HAP-1 (cell line): ENCODE results near the gene MXD4.

Source experiments
- DNase-seq, 2 experiments: peaks; one replicate each; pipeline ENCODE4 v3.0.0-alpha.2; 2016 to 2020; ENCODE audit warnings: low spot score in 2 of 2
- H3K27me3 ChIP-seq: fragments of 250-450 bp; sonication (Bioruptor Pico); 2 replicates; pipeline ENCODE4 v1.5.1; 2020; ENCODE audit warnings: low read depth, mild to moderate bottlenecking, moderate library complexity
- H3K36me3 ChIP-seq: fragments of 250-450 bp; sonication (Bioruptor Pico); replicated peaks from 2 replicates; pipeline ENCODE4 v1.5.1; 2020; ENCODE audit warnings: mild to moderate bottlenecking
- H3K4me1 ChIP-seq: fragments of 250-450 bp; sonication (Bioruptor Pico); 2 replicates; pipeline ENCODE4 v1.5.1; 2020; ENCODE audit warnings: mild to moderate bottlenecking
- H3K4me3 ChIP-seq: fragments of 250-450 bp; sonication (Bioruptor Pico); 2 replicates; pipeline ENCODE4 v1.5.1; 2020; ENCODE audit warnings: mild to moderate bottlenecking, moderate library complexity
- H3K9me3 ChIP-seq: fragments of 250-450 bp; sonication (Bioruptor Pico); 2 replicates; pipeline ENCODE4 v1.5.1; 2020; ENCODE audit warnings: mild to moderate bottlenecking, moderate library complexity
- in situ Hi-C: fragments of 300-500 bp; cut with MboI; formaldehyde crosslinking; loops from 3 replicates; pipeline ENCODE4 v1.14.3; 2020; ENCODE audit warnings: low sequenced_read_pairs, inconsistent platforms, mixed read lengths

Gene MXD4

DNA sequence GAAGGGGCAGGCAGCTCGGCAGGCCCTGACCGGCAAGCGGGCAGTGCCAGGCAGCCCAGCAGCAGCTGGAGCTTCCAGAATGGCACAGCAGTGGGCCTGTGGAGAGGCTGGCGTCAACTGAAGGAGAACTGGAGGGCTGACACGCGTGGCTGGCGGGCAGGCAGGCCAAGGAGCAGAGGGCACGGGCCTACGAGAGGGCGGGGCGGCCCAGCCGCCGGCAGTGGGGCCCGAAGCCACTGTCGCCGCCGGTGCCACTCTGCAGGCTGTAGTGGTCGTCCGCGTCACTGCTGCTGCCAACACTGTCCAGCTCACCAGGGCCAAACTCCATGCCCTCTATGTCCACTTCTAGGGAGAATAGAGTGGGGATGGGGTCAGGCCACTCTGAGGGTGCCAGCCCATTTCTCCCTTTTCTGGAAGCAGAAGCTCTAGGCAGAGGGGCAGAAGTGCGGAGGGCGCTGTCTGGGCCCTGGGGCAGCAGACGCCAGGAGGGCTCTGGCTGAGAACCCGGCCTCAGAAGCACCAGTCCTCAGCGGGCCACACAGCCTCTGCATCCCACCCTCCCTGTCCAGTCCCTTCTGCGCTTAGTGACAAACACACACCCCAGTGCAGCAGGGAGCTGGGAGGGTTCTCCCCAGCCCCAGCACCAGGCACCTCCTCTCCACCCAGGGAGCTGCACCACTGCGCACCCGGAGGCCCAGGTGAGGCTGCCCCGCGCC lies 11.4 kb downstream of the MXD4 start:
- Histone ChIP-seq H3K36me3 (no peaks in the 10 kb centered on the region), H3K27me3 (no peaks in the 10 kb centered on the region), H3K4me1 (no peaks in the 10 kb centered on the region), H3K9me3 (no peaks in the 10 kb centered on the region), H3K4me3 (no peak overlapping the region)
- in situ Hi-C loops = no loop called here
- no peak for DNase-seq

DNA sequence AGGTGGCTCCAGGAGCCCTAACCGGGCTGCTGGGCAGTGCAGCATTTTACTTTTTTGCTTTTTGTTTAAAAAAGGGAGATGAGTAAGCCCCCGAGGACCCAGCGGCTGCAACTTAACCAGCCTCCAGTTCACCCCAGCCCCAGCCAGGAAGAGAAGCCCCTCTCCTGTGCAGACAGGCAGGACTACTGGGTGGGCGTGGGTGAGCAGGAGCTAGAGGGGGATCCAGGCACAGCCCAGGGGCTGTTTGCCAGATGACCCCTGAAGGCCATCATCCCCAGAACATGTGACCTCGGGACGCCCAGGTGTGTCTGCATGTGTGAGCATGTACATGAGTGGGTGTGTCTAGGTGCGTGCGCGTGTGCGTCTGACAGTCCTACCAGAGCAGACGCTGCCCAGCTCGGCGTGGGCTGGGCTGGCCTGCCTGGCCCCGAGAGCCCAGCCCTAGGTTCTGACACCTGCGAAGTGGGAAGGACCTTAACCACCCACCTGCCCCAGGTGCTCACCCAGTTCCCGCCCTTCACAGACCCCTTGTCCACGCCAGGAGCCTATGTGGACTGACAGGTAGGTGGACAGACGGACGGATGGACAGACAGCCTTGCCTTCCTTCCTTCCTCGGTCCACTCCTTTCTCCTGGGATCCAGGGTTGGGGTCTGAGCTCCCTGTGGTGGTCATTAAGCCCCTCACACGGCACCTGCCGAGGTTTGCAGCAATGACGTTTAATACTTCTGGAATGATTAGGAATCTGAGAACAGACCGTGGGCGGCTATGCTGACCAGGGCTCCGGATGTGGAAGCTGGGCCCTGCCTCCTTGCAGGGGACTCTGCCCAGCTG lies 12.2 kb downstream of the MXD4 start:
- in situ Hi-C loops = no loop called here
- peak in 1 of 2 experiments; percentile 7 for DNase-seq
- no peaks in the 10 kb centered on the region for H3K36me3 ChIP-seq
- H3K27me3 ChIP-seq = no peaks in the 10 kb centered on the region
- peaks cover 7% of the 10 kb centered on the region for H3K4me1 ChIP-seq
- no peak overlapping the region for H3K4me3 ChIP-seq
- H3K9me3 ChIP-seq = no peaks in the 10 kb centered on the region

GRCh38 chr4:2248821-2249261 lies 13.1 kb downstream of the MXD4 start:
- no peak overlapping the region for H3K4me3 ChIP-seq
- H3K27me3 ChIP-seq = no peaks in the 10 kb centered on the region
- no peaks in the 10 kb centered on the region for H3K9me3 ChIP-seq
- no peaks in the 10 kb centered on the region for H3K36me3 ChIP-seq
- H3K4me1 ChIP-seq = peaks cover 16% of the 10 kb centered on the region
- DNase-seq = peak in 1 of 2 experiments; percentile 5
- in situ Hi-C loops = no loop called here

GRCh38 chr4:2248044-2248780 lies 13.7 kb downstream of the MXD4 start:
- Histone ChIP-seq H3K4me3 (no peak overlapping the region), H3K27me3 (no peaks in the 10 kb centered on the region), H3K36me3 (no peaks in the 10 kb centered on the region), H3K9me3 (no peaks in the 10 kb centered on the region), H3K4me1 (peaks cover 19% of the 10 kb centered on the region)
- peak in 1 of 2 experiments; percentile 5 for DNase-seq
- in situ Hi-C loops = no loop called here

DNA sequence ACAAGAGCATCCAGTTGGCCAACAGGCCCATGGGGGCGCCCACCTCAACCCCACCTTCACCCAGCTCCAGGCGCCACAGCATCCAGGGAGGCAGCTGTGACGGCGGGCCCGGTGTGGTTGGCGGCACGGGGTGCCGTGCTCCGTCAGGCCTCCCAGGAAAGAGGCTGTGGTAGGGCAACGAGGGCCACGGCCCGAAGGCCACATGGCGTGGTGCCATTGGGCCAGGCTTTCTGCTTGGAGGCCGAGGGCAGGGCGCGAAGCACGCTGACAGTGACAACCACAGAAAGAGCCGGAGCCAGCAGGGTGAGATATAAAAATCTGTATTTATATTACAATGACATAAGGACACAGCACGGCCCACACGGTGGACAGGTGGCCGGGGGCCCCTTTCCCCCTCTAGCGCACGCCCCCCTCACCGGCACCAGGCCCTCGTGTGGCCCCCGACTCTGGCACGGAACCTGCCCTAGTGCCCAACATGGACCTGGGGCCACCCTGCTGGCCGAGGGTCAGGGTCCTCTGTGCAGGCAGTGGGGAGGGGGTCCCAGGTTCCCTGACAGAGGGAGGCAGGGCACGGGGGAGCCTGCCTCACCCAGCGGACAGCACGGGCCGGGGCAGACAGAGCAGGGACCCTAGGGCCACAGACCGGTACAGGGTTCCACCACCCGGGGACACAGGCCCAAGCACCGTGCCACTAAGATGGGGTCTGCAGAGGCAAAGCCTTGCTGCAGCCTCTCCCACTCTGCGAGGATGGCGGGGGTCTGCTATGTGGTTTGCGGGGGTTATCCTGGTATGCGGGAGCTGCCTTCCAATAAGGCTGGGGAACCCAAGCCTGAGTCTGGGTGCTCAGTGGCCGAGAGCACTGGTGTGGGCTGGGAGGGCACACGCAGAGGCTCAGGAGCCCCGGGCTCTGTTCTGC lies 14.5 kb downstream of the MXD4 start:
- Histone ChIP-seq H3K36me3 (no peaks in the 10 kb centered on the region), H3K27me3 (no peaks in the 10 kb centered on the region), H3K4me1 (peaks cover 19% of the 10 kb centered on the region), H3K9me3 (no peaks in the 10 kb centered on the region), H3K4me3 (no peak overlapping the region)
- DNase-seq = peak in 1 of 2 experiments; percentile 6
- in situ Hi-C loops = no loop called here

DNA sequence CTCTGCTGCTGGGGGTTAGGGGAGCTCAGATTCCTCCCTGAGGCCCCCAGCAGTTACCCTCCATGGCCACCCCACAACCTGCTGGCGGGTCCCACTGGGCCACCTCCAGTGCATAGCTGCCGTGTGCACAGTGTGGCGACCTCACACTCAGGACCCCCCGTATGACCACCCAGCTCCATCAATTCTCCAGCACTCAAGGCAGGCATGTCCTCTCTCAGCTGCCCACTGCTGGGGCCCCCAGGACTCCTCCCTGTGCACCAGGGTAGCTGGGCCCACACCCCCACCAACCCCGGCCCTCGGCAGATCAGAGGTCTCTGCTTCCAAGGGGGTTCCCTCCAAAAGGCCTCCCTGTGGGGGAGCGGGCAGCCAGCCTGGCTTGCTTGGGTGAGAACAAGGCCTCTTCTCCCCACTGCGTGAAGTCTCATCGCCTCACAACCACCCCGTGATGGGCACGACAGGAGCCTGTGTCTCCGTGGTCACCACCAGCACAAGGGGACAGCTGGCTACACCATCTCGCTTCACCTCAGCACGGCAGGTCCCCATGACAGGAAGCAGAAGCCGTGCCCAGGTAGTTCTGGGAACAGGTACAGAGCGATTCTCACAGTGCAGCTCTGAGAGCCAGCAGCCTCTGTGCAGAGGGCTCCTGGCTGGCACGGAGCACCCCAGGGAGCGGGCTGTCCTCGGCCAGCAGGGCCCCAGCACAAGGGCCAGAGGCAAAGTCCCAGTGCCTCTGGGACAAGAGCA lies 15.4 kb downstream of the MXD4 start:
- in situ Hi-C loops = no loop called here
- H3K27me3 ChIP-seq = no peaks in the 10 kb centered on the region
- no peaks in the 10 kb centered on the region for H3K9me3 ChIP-seq
- DNase-seq = peak in 1 of 2 experiments; percentile 7
- no peaks in the 10 kb centered on the region for H3K36me3 ChIP-seq
- H3K4me3 ChIP-seq = no peak overlapping the region
- H3K4me1 ChIP-seq = peaks cover 19% of the 10 kb centered on the region

GRCh38 chr4:2245787-2246275 lies 16.1 kb downstream of the MXD4 start:
- DNase-seq = peak in 1 of 2 experiments; percentile 5

DNA sequence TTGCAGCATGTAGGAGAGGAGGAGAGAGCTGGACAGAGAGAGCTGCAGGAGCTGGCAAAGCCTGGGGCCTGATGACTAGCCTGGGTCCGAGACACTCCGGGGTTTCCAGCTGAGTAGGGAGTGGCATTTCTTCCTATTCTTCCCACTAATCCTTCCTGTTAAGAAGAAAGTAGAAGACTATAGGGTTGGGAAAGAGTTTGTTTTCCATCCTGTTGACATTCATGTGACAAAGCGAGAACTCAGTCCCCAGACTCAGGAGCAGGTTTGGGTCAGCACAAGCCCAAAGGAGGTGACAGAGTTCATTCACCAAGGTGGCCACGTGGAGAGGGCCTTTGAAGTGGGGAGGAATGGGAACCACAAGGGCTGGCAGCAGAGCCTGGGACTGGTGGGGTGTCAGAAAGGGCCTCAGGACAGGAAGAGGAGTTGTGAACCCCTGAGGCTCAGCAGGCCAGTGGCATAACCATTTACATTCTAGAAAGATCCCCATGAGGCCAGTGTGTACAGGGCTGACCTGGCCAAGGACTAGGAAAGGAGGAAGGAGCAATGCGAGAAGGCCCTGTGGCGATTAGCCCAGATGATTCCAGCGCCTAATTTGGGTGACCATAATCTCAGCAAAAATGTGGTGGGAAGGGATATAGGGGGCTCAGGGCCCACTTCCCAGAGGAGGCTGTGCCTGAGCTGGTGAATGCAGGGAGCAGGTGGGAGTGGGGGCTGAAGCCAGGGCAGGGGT lies 16.7 kb downstream of the MXD4 start:
- H3K4me3 ChIP-seq = no peak overlapping the region
- H3K27me3 ChIP-seq = no peaks in the 10 kb centered on the region
- peaks cover 19% of the 10 kb centered on the region for H3K4me1 ChIP-seq
- in situ Hi-C loops = no loop called here
- peak in 1 of 2 experiments; percentile 42 for DNase-seq
- no peaks in the 10 kb centered on the region for H3K9me3 ChIP-seq
- H3K36me3 ChIP-seq = no peaks in the 10 kb centered on the region

More at GRCh38 chr4:2245787-2246275, 16.1 kb downstream of the MXD4 start:
- H3K9me3 ChIP-seq = no peaks in the 10 kb centered on the region
- in situ Hi-C loops = no loop called here
- H3K36me3 ChIP-seq = no peaks in the 10 kb centered on the region
- H3K4me1 ChIP-seq = peaks cover 19% of the 10 kb centered on the region
- H3K4me3 ChIP-seq = no peak overlapping the region
- no peaks in the 10 kb centered on the region for H3K27me3 ChIP-seq

- Histone ChIP-seq H3K4me1 (peaks cover 23% of the 10 kb centered on the region), H3K9me3 (no peaks in the 10 kb centered on the region), H3K4me3 (no peak overlapping the region), H3K27me3 (no peaks in the 10 kb centered on the region), H3K36me3 (peaks cover 6% of the 10 kb centered on the region)
- in situ Hi-C loops = no loop called here
- DNase-seq = peak in 1 of 2 experiments; percentile 52
Measured at GRCh38 chr4:2243681-2244380, 18.1 kb downstream of the MXD4 start.

DNA sequence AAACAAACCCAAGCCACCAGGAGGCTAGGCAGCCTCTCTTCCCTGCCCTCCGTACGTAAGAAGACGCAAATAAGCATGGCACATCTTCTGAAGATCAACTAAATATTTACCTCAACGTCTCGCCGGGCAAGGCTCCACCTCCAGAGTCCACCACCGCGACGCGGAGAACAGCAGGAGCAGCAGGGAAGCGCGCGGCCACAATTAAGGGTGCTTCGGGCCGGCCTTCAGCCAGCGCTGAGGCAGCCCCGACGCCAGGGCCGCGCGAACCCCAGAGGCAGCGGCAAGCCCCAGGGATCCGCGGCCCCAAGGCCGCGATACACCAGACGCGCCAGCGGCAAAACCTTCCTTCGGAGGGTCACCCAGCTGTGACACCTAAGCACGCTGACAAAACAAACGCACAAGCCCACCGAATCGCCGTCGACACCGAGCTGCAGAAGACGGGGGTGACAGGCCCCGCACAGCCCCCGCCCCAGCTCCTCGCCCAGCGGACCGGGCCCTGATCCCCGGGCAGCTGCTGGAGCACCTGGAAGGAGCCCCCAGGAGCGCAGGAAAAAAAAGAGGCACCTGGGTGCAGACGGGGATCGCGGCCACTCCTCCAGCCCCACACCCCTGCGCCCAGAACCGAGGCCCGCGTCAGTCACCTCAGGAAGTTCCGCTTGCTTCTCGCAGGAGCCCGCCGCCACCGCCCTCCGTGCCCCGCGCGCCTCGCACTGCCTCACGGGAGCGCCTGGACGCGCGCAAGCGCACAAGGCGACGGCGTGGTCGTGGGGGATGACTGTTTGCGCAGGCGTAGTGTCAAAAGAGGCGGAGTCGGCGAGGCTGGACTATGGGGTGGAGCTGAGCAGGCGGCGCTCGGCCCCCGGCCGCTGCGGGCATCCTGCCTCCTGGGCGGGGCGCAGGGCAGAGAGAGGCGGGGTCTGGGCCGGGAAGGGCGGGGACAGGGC lies 20.2 kb downstream of the MXD4 start, which contains the start of the genes HAUS3 and POLN:
HAUS3 (minus strand) TSS at position 712 of the 944 bp plus-strand sequence. CDS start 1,175 bp downstream, outside the sequence.
POLN (minus strand) TSS at position 712 of the 944 bp plus-strand sequence. CDS start 12,890 bp downstream, outside the sequence.
- in situ Hi-C loops = no loop called here
- Histone ChIP-seq H3K36me3 (peaks cover 12% of the 10 kb centered on the region), H3K4me1 (peaks cover 32% of the 10 kb centered on the region)

More for the DNA sequence above, 20.2 kb downstream of the MXD4 start, which contains the start of the genes HAUS3 and POLN:
- Histone ChIP-seq H3K4me3 (peak within 1 kb of the TSS; percentile 85), H3K9me3 (no peaks in the 10 kb centered on the region), H3K27me3 (no peaks in the 10 kb centered on the region)
- peak; percentile 96 to 99 for DNase-seq
